SW480 (cell line): ENCODE data around the gene SBF2.
"Not testable (repeated sequence)": the region's sequence is repeated elsewhere in the genome, so short reads cannot be mapped to it uniquely, and the experiment has no call there.

ENCODE experiments used
- DNase-seq: peaks from one replicate; pipeline ENCODE4 v3.0.0-alpha.2; 2016; ENCODE audit warnings: low spot score

SBF2 gene

GRCh38 chr11:10064828-10065227 lies 229.2 kb downstream of the SBF2 start:
- no peak for DNase-seq

GRCh38 chr11:10058356-10058755 lies 235.7 kb downstream of the SBF2 start:
- DNase-seq = no peak

GRCh38 chr11:10051868-10052586 lies 242.0 kb downstream of the SBF2 start:
- no peak for DNase-seq

GRCh38 chr11:10050561-10050960 lies 243.5 kb downstream of the SBF2 start:
- DNase-seq = peak; percentile 16

GRCh38 chr11:10049756-10050155 lies 244.3 kb downstream of the SBF2 start:
- no peak for DNase-seq

- DNase-seq = no peak
Observed at GRCh38 chr11:10048350-10048749, 245.7 kb downstream of the SBF2 start.

- no peak for DNase-seq
Observed at GRCh38 chr11:10044618-10045017, 249.4 kb downstream of the SBF2 start.

- no peak for DNase-seq
Observed at GRCh38 chr11:10042699-10043098, 251.3 kb downstream of the SBF2 start.

- no peak for DNase-seq
Observed at GRCh38 chr11:10041748-10042446, 252.1 kb downstream of the SBF2 start.

- DNase-seq = no peak
Observed at GRCh38 chr11:10041332-10041731, 252.7 kb downstream of the SBF2 start.

- no peak for DNase-seq
Observed at GRCh38 chr11:10038521-10039302, 255.3 kb downstream of the SBF2 start.

GRCh38 chr11:10035932-10036331 lies 258.1 kb downstream of the SBF2 start:
- not testable (repeated sequence) for DNase-seq

- no peak for DNase-seq
Observed at GRCh38 chr11:10032935-10033334, 261.1 kb downstream of the SBF2 start.

- no peak for DNase-seq
Observed at GRCh38 chr11:10030122-10030490, 263.9 kb downstream of the SBF2 start.

GRCh38 chr11:10029386-10030121 lies 264.5 kb downstream of the SBF2 start:
- DNase-seq = no peak

GRCh38 chr11:10026514-10026913 lies 267.5 kb downstream of the SBF2 start:
- no peak for DNase-seq

- no peak for DNase-seq
Observed at GRCh38 chr11:10023212-10023611, 270.8 kb downstream of the SBF2 start.

- DNase-seq = no peak
Observed at GRCh38 chr11:10022764-10023163, 271.3 kb downstream of the SBF2 start.

GRCh38 chr11:10021563-10021962 lies 272.5 kb downstream of the SBF2 start:
- no peak for DNase-seq

- DNase-seq = no peak
Observed at GRCh38 chr11:10019906-10020682, 273.9 kb downstream of the SBF2 start.

- DNase-seq = no peak
Observed at GRCh38 chr11:10017911-10018310, 276.1 kb downstream of the SBF2 start.
